OCI-LY1 (cell line): ENCODE results near the gene TMIGD3.

Experiments
- H2AFZ ChIP-seq: fragments of 200-600 bp; sonication (generic), shearing (Covaris generic); 2 replicates; pipeline ENCODE4 v1.6.0; 2014; ENCODE audit warnings: antibody characterized with exemption, mild to moderate bottlenecking, low read length
- H3F3A ChIP-seq: fragments of 200-600 bp; sonication (generic), shearing (Covaris generic); 2 replicates; pipeline ENCODE4 v1.6.0; 2014; ENCODE audit warnings: mild to moderate bottlenecking, antibody characterized with exemption, low read length, moderate library complexity; ENCODE audit not compliant: insufficient read depth
- H3K27ac ChIP-seq: fragments of 200-600 bp; sonication (generic); 2 replicates; pipeline ENCODE4 v1.5.1; 2014; ENCODE audit warnings: low read length, mixed run types, mild to moderate bottlenecking, low read depth; ENCODE audit not compliant: poor library complexity, severe bottlenecking
- H3K27me3 ChIP-seq: fragments of 200-600 bp; sonication (generic); 2 replicates; pipeline ENCODE4 v1.6.0; 2014; ENCODE audit warnings: antibody characterized with exemption, mild to moderate bottlenecking, low read length, moderate library complexity; ENCODE audit not compliant: insufficient read depth
- H3K36me3 ChIP-seq: fragments of 200-600 bp; sonication (generic); 2 replicates; pipeline ENCODE4 v1.6.1; 2014; ENCODE audit warnings: mild to moderate bottlenecking, antibody characterized with exemption, low read length, moderate library complexity, mixed read lengths; ENCODE audit not compliant: insufficient read depth
- H3K4me1 ChIP-seq: fragments of 200-600 bp; sonication (generic); 2 replicates; pipeline ENCODE4 v1.5.1; 2014; ENCODE audit warnings: mild to moderate bottlenecking, low read length, moderate library complexity; ENCODE audit not compliant: insufficient read depth, severe bottlenecking
- H3K4me2 ChIP-seq: fragments of 200-600 bp; sonication (generic), shearing (Covaris generic); 2 replicates; pipeline ENCODE4 v1.6.1; 2014; ENCODE audit warnings: low read length
- H3K4me3 ChIP-seq: fragments of 200-600 bp; sonication (generic); 2 replicates; pipeline ENCODE4 v1.5.1; 2014; ENCODE audit warnings: low read length, low read depth, mild to moderate bottlenecking, mixed read lengths; ENCODE audit not compliant: poor library complexity, severe bottlenecking
- H3K79me2 ChIP-seq: fragments of 200-600 bp; shearing (Covaris generic); 2 replicates; pipeline ENCODE4 v1.6.1; 2016; ENCODE audit warnings: mixed run types, low read length, mixed read lengths; ENCODE audit not compliant: insufficient read depth
- H3K9ac ChIP-seq: fragments of 200-600 bp; sonication (generic), shearing (Covaris generic); 2 replicates; pipeline ENCODE4 v1.6.1; 2014; ENCODE audit warnings: mild to moderate bottlenecking, low read length, mixed read lengths
- H3K9me2 ChIP-seq: fragments of 200-600 bp; sonication (generic), shearing (Covaris generic); 2 replicates; pipeline ENCODE4 v1.6.1; 2014; ENCODE audit warnings: low read depth, mild to moderate bottlenecking, low read length, mixed read lengths
- H3K9me3 ChIP-seq: fragments of 200-600 bp; shearing (Covaris generic); 2 replicates; pipeline ENCODE4 v1.6.1; 2014; ENCODE audit warnings: low read length, mixed read lengths
- H4K20me1 ChIP-seq: fragments of 200-600 bp; sonication (generic), shearing (Covaris generic); 2 replicates; pipeline ENCODE4 v1.6.0; 2016; ENCODE audit warnings: mild to moderate bottlenecking, low read length; ENCODE audit not compliant: insufficient read depth
- CTCF ChIP-seq: fragments of 200-600 bp; sonication (generic), shearing (Covaris generic); IDR thresholded peaks from 2 replicates; pipeline ENCODE4 v1.5.1; 2017; ENCODE audit warnings: mild to moderate bottlenecking, antibody characterized with exemption, low read length, moderate library complexity, mixed read lengths
- EZH2 ChIP-seq: fragments of 200-600 bp; sonication (generic), shearing (Covaris generic); IDR thresholded peaks from 2 replicates; pipeline ENCODE4 v1.8.0; 2017; ENCODE audit warnings: borderline replicate concordance, mixed run types, mild to moderate bottlenecking, antibody characterized with exemption, low read length, moderate library complexity, mixed read lengths

Gene TMIGD3

DNA sequence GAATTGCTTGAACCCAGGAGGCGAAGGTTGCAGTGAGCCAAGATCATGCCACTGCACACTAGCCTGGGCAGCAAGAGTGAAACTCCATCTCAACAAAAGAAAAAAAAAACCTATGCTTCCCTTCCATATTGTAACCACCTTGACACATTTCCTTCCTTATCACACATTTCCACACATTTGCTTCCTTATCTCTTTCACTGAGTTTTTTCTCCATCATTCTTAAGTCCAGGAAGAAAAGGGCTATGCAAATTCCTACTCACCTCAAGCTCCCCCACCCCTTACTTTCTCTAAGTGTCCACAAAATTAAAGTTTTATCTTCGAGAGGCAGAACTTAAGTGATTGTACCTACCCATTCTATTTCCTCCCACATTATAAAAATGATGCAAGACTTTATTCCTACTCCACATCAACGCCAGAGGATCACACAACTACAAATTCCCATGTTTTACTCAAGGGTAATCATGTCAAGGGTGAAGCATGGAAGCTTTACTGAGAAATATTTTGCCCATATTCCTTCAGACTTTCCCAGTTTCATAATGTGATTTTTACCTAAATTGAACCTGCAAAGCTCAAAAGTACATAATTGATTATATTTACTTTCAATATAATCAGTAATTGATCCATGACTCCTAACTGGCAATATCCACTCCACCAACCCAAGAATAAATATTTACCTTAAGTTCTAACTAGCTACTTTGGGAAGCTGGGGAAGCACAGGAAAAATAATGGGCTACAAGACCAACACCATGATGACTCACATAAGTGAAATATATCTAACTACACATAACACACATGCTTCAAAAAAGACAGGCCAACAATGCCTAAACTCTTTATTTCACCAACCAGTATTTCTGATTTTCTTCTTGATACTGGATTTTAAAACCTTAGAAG lies 63.7 kb downstream of the TMIGD3 start:
- Histone ChIP-seq H3K9ac (no peak overlapping the region), H3K4me3 (no peak overlapping the region), H3K27ac (no peak overlapping the region), H3F3A (no peaks in the 10 kb centered on the region; the same call in 1 of the 2 replicates), H3K36me3 (peaks cover 76% of the 10 kb centered on the region), H3K27me3 (no peaks in the 10 kb centered on the region), H4K20me1 (no peaks in the 10 kb centered on the region), H3K9me3 (no peaks in the 10 kb centered on the region), H3K4me1 (no peaks in the 10 kb centered on the region), H3K9me2 (no peaks in the 10 kb centered on the region), H3K4me2 (no peak overlapping the region), H3K79me2 (no peaks in the 10 kb centered on the region), H2AFZ (no peak overlapping the region)
- TF ChIP-seq EZH2 (no peak), CTCF (no peak)

DNA sequence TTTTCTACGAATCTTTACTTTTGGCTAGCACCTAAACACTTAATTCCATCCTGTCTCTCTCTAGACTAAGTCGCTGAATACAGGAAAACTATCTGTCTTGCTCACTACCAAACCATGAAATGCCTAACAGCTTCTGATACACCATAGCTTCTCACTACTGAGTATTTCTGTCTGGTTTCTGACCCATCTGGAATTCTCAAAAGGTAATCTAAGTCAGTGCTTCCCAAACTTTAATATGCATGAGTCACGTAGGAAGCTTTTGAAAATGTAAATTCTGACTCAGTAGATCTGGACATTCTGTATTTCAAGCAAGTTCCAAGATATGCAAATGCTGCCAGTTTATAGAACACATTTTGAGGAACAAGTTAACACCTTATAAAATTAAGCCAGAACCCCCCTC lies 66.7 kb downstream of the TMIGD3 start:
- Histone ChIP-seq H3K9ac (no peak overlapping the region), H3K27ac (no peak overlapping the region), H3K9me3 (no peaks in the 10 kb centered on the region), H3K27me3 (no peaks in the 10 kb centered on the region), H3F3A (no peaks in the 10 kb centered on the region; the same call in 1 of the 2 replicates), H3K4me2 (no peak overlapping the region), H3K4me1 (no peaks in the 10 kb centered on the region), H3K9me2 (no peaks in the 10 kb centered on the region), H3K4me3 (no peak overlapping the region), H3K79me2 (no peaks in the 10 kb centered on the region), H3K36me3 (peaks cover 47% of the 10 kb centered on the region), H4K20me1 (no peaks in the 10 kb centered on the region), H2AFZ (no peak overlapping the region)
- TF ChIP-seq CTCF = no peak
- no peak for TF ChIP-seq EZH2
